HG02938 (cell line): ENCODE data around the gene UCKL1.
A peak's percentile ranks its signal among the peaks of the same experiment; 100 is the strongest.

Experiments used
- ATAC-seq: cut with Tn5 transposase; IDR thresholded peaks from one replicate; pipeline ENCODE4 v1.9.1; 2021; ENCODE audit warnings: mild to moderate bottlenecking, moderate library complexity; ENCODE audit not compliant: unreplicated experiment

Gene UCKL1

GRCh38 chr20:63959699-63960075 lies 3.5 kb upstream of the UCKL1 start:
- ATAC-seq, result no peak

- ATAC-seq, result no peak
Measured at GRCh38 chr20:63958964-63959698, 2.9 kb upstream of the UCKL1 start.

- ATAC-seq, result no peak
Measured at GRCh38 chr20:63958471-63958870, 2.3 kb upstream of the UCKL1 start.

- ATAC-seq, result no peak
Measured at GRCh38 chr20:63957690-63958441, 1.6 kb upstream of the UCKL1 start.

GRCh38 chr20:63957004-63957689 lies 931 bp upstream of the UCKL1 start:
- no peak for ATAC-seq

GRCh38 chr20:63956664-63957003 lies 418 bp upstream of the UCKL1 start:
- peak; percentile 5 for ATAC-seq

- peak; percentile 15 for ATAC-seq
Measured at GRCh38 chr20:63955281-63955826, 862 bp downstream of the UCKL1 start.

GRCh38 chr20:63953764-63954429 lies 2.3 kb downstream of the UCKL1 start:
- ATAC-seq, result no peak

- no peak for ATAC-seq
Measured at GRCh38 chr20:63952769-63953168, 3.4 kb downstream of the UCKL1 start.

GRCh38 chr20:63952210-63952535 lies 4.0 kb downstream of the UCKL1 start:
- ATAC-seq, result no peak

GRCh38 chr20:63951398-63952209 lies 4.6 kb downstream of the UCKL1 start:
- no peak for ATAC-seq

- ATAC-seq, result no peak
Measured at GRCh38 chr20:63950701-63951397, 5.4 kb downstream of the UCKL1 start.

GRCh38 chr20:63947638-63948456 lies 8.4 kb downstream of the UCKL1 start:
- no peak for ATAC-seq

- no peak for ATAC-seq
Measured at GRCh38 chr20:63946986-63947637, 9.1 kb downstream of the UCKL1 start.

- no peak for ATAC-seq
Measured at GRCh38 chr20:63945921-63946920, 10.0 kb downstream of the UCKL1 start.

- no peak for ATAC-seq
Measured at GRCh38 chr20:63945031-63945658, 11.1 kb downstream of the UCKL1 start.
